K562 (cell line): ENCODE data around the gene SOX12. TPM values are rescaled to one million over a fixed set of nuclear protein-coding genes. Genes with fewer than 3 reads are reported as not detected.

Experiments
- ATAC-seq: fragments of 200-7000 bp; cut with Tn5 transposase; 3 replicates; pipeline ENCODE4 v1.9.1; 2020; ENCODE audit warnings: moderate library complexity
- BruUV-seq: library from RNA; stranded (reverse); fragments of 400-500 nt; replicated peaks from 2 replicates; lab custom pipeline; 2021; lab: Mats Ljungman, UMichigan
- CTCF ChIA-PET: fragments of 300-600 bp; formaldehyde crosslinking; extraction: SDS; loops from one replicate; lab custom pipeline; 2021; ENCODE audit warnings: low intra/inter-chr PET ratio; lab: Yijun Ruan, JAX
- POLR2A ChIA-PET: fragments of 300-600, 350-650 bp; sonication (Branson Sonifier 250); formaldehyde crosslinking; extraction: SDS; loops from one replicate; lab custom pipeline; 2021; ENCODE audit warnings: antibody characterized with exemption, inconsistent platforms; lab: Yijun Ruan, JAX
- DNase-seq, 4 experiments: peaks; one replicate each; pipeline versions ENCODE4 v3.0.0 to v3.0.0-alpha.2; 2011 to 2018; ENCODE audit warnings: low spot score in 3 of 4, mixed read lengths in 3 of 4; ENCODE audit errors: extremely low read depth in 1 of 4
- FAIRE-seq: peaks from 2 replicates; lab custom pipeline; 2011; peaks lifted over from hg19 to GRCh38; lab: Jason Lieb, UNC
- H2AFZ ChIP-seq: 2 replicates; pipeline ENCODE4 v1.6.0; 2011; ENCODE audit warnings: low read depth, low read length, control low read depth, inconsistent platforms
- H3K27ac ChIP-seq: fragments of 200-600 bp; 3 replicates; pipeline ENCODE4 v1.8.0; 2011; ENCODE audit warnings: low read depth, mild to moderate bottlenecking, control low read depth, inconsistent platforms, low read length, moderate library complexity, mixed read lengths; ENCODE audit errors: extremely low read depth
- H3K27me3 ChIP-seq, 2 experiments: fragments of 300-600 bp in 1 of 2; 2 replicates in 1 of 2; 3 replicates in 1 of 2; pipeline versions ENCODE4 v1.6.0 to v1.8.0; 2011; ENCODE audit warnings: inconsistent platforms in 2 of 2, low read length in 2 of 2, mild to moderate bottlenecking in 1 of 2, mixed read lengths in 1 of 2, moderate library complexity in 1 of 2; ENCODE audit not compliant: control insufficient read depth in 2 of 2, insufficient read depth in 2 of 2
- H3K36me3 ChIP-seq: fragments of 300-600 bp; 3 replicates; pipeline ENCODE4 v1.8.0; 2011; ENCODE audit warnings: mild to moderate bottlenecking, low read length, inconsistent platforms; ENCODE audit not compliant: control insufficient read depth, insufficient read depth
- H3K4me1 ChIP-seq, 2 experiments: fragments of 200-600 bp in 1 of 2; replicated peaks in 1 of 2; 2 replicates in 1 of 2; 3 replicates in 1 of 2; pipeline versions ENCODE4 v1.5.1 to v1.8.0; 2011; ENCODE audit warnings: inconsistent platforms in 2 of 2, low read length in 2 of 2, mild to moderate bottlenecking in 1 of 2, mixed read lengths in 1 of 2, moderate library complexity in 1 of 2; ENCODE audit not compliant: control insufficient read depth in 2 of 2, insufficient read depth in 2 of 2
- H3K4me2 ChIP-seq: 2 replicates; pipeline ENCODE4 v1.6.1; 2011; ENCODE audit warnings: low read length, control low read depth, inconsistent platforms, mixed read lengths; ENCODE audit not compliant: insufficient read depth
- H3K4me3 ChIP-seq: fragments of 200-600 bp; sonication (generic), shearing (Covaris generic); 2 replicates; pipeline ENCODE4 v1.5.1; 2016; ENCODE audit warnings: control low read depth, inconsistent platforms
- H3K79me2 ChIP-seq: fragments of 200-600 bp; 3 replicates; pipeline ENCODE4 v1.8.0; 2011; ENCODE audit warnings: low read length, inconsistent platforms; ENCODE audit not compliant: control insufficient read depth, insufficient read depth
- H3K9ac ChIP-seq, 2 experiments: 2 replicates each; pipeline versions ENCODE4 v1.6.0 to v1.6.1; 2011; ENCODE audit warnings: low read depth in 2 of 2, low read length in 2 of 2, control low read depth in 1 of 2, inconsistent platforms in 1 of 2, mild to moderate bottlenecking in 1 of 2, mixed read lengths in 1 of 2; ENCODE audit not compliant: insufficient read depth in 1 of 2
- H3K9me1 ChIP-seq: one replicate; pipeline ENCODE4 v1.6.0; 2011; ENCODE audit warnings: inconsistent platforms, mild to moderate bottlenecking, low read length, moderate library complexity; ENCODE audit not compliant: control insufficient read depth, insufficient read depth
- H3K9me3 ChIP-seq: replicated peaks from 2 replicates; pipeline ENCODE4 v1.5.1; 2011; ENCODE audit warnings: low read depth, low read length, inconsistent platforms; ENCODE audit not compliant: control insufficient read depth, insufficient read depth
- H4K20me1 ChIP-seq: replicated peaks from 2 replicates; pipeline ENCODE4 v1.6.1; 2011; ENCODE audit warnings: low read length, inconsistent platforms, mixed read lengths; ENCODE audit not compliant: control insufficient read depth, insufficient read depth
- ARNT ChIP-seq, 2 experiments: fragments of 450-650 bp; IDR thresholded peaks; 2 replicates each; pipeline ENCODE4 v1.6.1; 2016; ENCODE audit warnings: mild to moderate bottlenecking in 1 of 2
- MTA1 ChIP-seq: fragments of 450-650 bp; IDR thresholded peaks from 2 replicates; pipeline ENCODE4 v1.6.1; 2017; ENCODE audit warnings: borderline replicate concordance
- POLR3G ChIP-seq: IDR thresholded peaks from 2 replicates; pipeline ENCODE4 v1.6.1; 2011; ENCODE audit not compliant: insufficient read length, insufficient replicate concordance; ENCODE audit errors: extremely low read depth
- SMAD3 ChIP-seq: fragments of 450-650 bp; formaldehyde crosslinking; conservative IDR thresholded peaks from 2 replicates; pipeline ENCODE4 v1.4.0; 2020; ENCODE audit warnings: mild to moderate bottlenecking
- TOE1 ChIP-seq, 2 experiments: fragments of 450-650 bp in 1 of 2; sonication (generic) in 1 of 2; formaldehyde crosslinking in 1 of 2; IDR thresholded peaks; 2 replicates each; pipeline versions ENCODE4 v1.7.1 to v1.8.0; 2016 to 2022; ENCODE audit warnings: borderline replicate concordance in 2 of 2, mild to moderate bottlenecking in 2 of 2, antibody characterized with exemption in 1 of 2, inconsistent platforms in 1 of 2, low read depth in 1 of 2, missing genetic modification reagents in 1 of 2, moderate library complexity in 1 of 2
- ZNF253 ChIP-seq: fragments of 250-450 bp; sonication (Bioruptor Pico); conservative IDR thresholded peaks from 2 replicates; pipeline ENCODE4 v1.6.1; 2021; ENCODE audit warnings: mild to moderate bottlenecking
- ZNF707 ChIP-seq: fragments of 250-450 bp; sonication (Bioruptor Pico); conservative IDR thresholded peaks from 2 replicates; pipeline ENCODE4 v1.8.0; 2022; ENCODE audit warnings: inconsistent platforms, mild to moderate bottlenecking, moderate library complexity
- ZSCAN32 ChIP-seq: fragments of 450-650 bp; formaldehyde crosslinking; IDR thresholded peaks from 2 replicates; pipeline ENCODE4 v1.4.0; 2020; ENCODE audit warnings: mild to moderate bottlenecking, moderate library complexity
- WGBS: fragments of 100-300 bp; shearing (Covaris generic); methylation state at CpG from one replicate; pipeline ENCODE4 v1.1.6; 2016; ENCODE audit warnings: low coverage, mixed read lengths; ENCODE audit not compliant: insufficient coverage; ENCODE audit errors: missing lambda C conversion rate; 5-methylcytosine and 5-hydroxymethylcytosine counted together
- in situ Hi-C: fragments of 300-500 bp; cut with MboI; formaldehyde crosslinking; loops from 4 replicates; pipeline ENCODE4 v1.15.0; 2018; ENCODE audit warnings: inconsistent platforms, mixed read lengths
- intact Hi-C: fragments of 100-400 bp; cut with micrococcal nuclease; formaldehyde crosslinking; loops from 2 replicates; pipeline ENCODE4 v1.14.2; 2022
- polyA plus RNA-seq, 8 experiments: library from polyadenylated mRNA; depleted of rRNA in 4 of 8; stranded (reverse) in 5 of 8; unstranded in 3 of 8; fragments of >200 nt; fragmentation: Nextera tagmentation in 2 of 8; fragmentation: Illumina TruSeq in 1 of 8; extraction: Ambion mirVana in 2 of 8; extraction: Trizol in 1 of 8; gene quantifications; 2 replicates each; pipeline versions ENCODE4 v1.2.1 to v1.2.3, GENCODE V29; 2011 to 2014; ENCODE audit warnings: inconsistent platforms in 1 of 8, missing spikeins in 1 of 8
- total RNA-seq, 7 experiments: library from RNA; depleted of rRNA in 6 of 7; stranded (reverse); fragments of >200 nt in 6 of 7; fragmentation: Illumina TruSeq in 2 of 7; extraction: Trizol in 2 of 7; gene quantifications; 2 replicates each; pipeline versions ENCODE4 v1.2.1 to v1.2.3, GENCODE V29; 2011 to 2021; ENCODE audit warnings: low replicate concordance in 1 of 7

SOX12 gene
- total and polyA plus RNA-seq, 9 of the 15 experiments (the other 6 are each of a cell fraction or from before 2014, with no cell fraction given) = 0.42 to 26.3 (median 2.6) TPM

GRCh38 chr20:313402-313801 lies 11.9 kb upstream of the SOX12 start:
- peaks cover 0 to 4% of the 10 kb centered on the region in 2 experiments; a peak in 2 of 5 replicates for H3K4me1 ChIP-seq
- WGBS = 48% methylated on average over 3 of the region's 5 CpGs
- in situ Hi-C loops (no loop called here), intact Hi-C loops (no loop called here)
- no peak for TF ChIP-seq ZSCAN32 (CRISPR knock-in tag)
- TF ChIP-seq ZNF707 (CRISPR knock-in tag) = no peak
- no peaks in the 10 kb centered on the region for H3K9me3 ChIP-seq
- no peaks in the 10 kb centered on the region for H3K79me2 ChIP-seq
- ChIA-PET CTCF (no interaction called here), POLR2A (interaction anchor here (2.4 kb wide), 1 partner anchor 14 kb away, joined by 9 read pairs; no protein-coding TSS in a partner anchor)
- ATAC-seq (no peak), FAIRE-seq (no peak), DNase-seq (no peak)
- H3K27ac ChIP-seq = no peak overlapping the region
- no peak overlapping the region for H3K9ac ChIP-seq
- H3K9me1 ChIP-seq = no peaks in the 10 kb centered on the region
- no peak overlapping the region for H3K4me2 ChIP-seq
- H4K20me1 ChIP-seq = no peaks in the 10 kb centered on the region
- no peak overlapping the region for H2AFZ ChIP-seq
- no peaks in the 10 kb centered on the region for H3K36me3 ChIP-seq
- no peaks in the 10 kb centered on the region for H3K27me3 ChIP-seq
- no peak overlapping the region for H3K4me3 ChIP-seq
- BruUV-seq = no TSS peak

- Histone ChIP-seq H3K9me3 (no peaks in the 10 kb centered on the region), H3K79me2 (no peaks in the 10 kb centered on the region), H3K9ac (no peak overlapping the region), H3K4me1 (peaks cover 0 to 4% of the 10 kb centered on the region in 2 experiments; a peak in 2 of 5 replicates), H4K20me1 (no peaks in the 10 kb centered on the region), H3K4me3 (no peak overlapping the region), H3K27ac (no peak overlapping the region), H3K9me1 (no peaks in the 10 kb centered on the region), H3K4me2 (no peak overlapping the region), H3K36me3 (no peaks in the 10 kb centered on the region), H3K27me3 (no peaks in the 10 kb centered on the region), H2AFZ (no peak overlapping the region)
- no peak for FAIRE-seq
- in situ Hi-C loops (no loop called here), intact Hi-C loops (no loop called here)
- ChIA-PET CTCF (no interaction called here), POLR2A (interaction anchor here (2.4 kb wide), 1 partner anchor 15 kb away, joined by 9 read pairs; no protein-coding TSS in a partner anchor)
- no peak for ATAC-seq
- TF ChIP-seq ZNF253 (CRISPR knock-in tag) (no peak), SMAD3 (CRISPR knock-in tag) (no peak), ARNT (IDR thresholded peaks at IDR 0.05) (no peak), POLR3G (no peak), TOE1 (IDR thresholded peaks at IDR 0.05; ENCODE audit: borderline replicate concordance) (no peak), TOE1 (CRISPR knock-in tag; IDR thresholded peaks at IDR 0.05; ENCODE audit: borderline replicate concordance, low read depth) (no peak), MTA1 (no peak)
- BruUV-seq = no TSS peak
- no peak for DNase-seq
Observed at GRCh38 chr20:313948-314347, 11.4 kb upstream of the SOX12 start.
